HG03097 (cell line): ENCODE data around the gene DAZAP1.
A peak's percentile ranks its signal among the peaks of the same experiment; 100 is the strongest.

Source experiments
- ATAC-seq: cut with Tn5 transposase; IDR thresholded peaks from one replicate; pipeline ENCODE4 v1.9.1; 2021; ENCODE audit not compliant: unreplicated experiment, low FRiP score

Gene DAZAP1

DNA sequence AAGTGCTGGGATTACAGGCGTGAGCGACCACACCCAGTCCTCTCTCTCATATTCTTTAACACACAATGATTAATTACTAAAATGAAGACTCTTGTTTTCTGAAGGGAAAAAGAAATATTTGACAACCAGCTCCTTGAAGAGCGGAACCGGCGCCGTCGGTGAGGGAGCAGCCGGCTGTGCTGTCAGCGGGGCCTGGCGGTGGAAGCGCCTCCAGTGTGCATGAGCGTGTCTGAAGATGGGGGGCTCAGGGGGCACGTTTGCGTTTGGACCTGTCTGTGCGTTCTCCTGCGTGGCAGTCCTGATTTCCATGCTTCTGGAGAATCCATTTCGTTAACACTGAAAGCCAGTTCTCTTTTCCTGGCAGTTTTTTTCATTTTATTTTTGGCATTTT is 31.0 kb upstream of the DAZAP1 start:
- no peak for ATAC-seq

GRCh38 chr19:1377176-1377964 is 30.0 kb upstream of the DAZAP1 start:
- no peak for ATAC-seq

DNA sequence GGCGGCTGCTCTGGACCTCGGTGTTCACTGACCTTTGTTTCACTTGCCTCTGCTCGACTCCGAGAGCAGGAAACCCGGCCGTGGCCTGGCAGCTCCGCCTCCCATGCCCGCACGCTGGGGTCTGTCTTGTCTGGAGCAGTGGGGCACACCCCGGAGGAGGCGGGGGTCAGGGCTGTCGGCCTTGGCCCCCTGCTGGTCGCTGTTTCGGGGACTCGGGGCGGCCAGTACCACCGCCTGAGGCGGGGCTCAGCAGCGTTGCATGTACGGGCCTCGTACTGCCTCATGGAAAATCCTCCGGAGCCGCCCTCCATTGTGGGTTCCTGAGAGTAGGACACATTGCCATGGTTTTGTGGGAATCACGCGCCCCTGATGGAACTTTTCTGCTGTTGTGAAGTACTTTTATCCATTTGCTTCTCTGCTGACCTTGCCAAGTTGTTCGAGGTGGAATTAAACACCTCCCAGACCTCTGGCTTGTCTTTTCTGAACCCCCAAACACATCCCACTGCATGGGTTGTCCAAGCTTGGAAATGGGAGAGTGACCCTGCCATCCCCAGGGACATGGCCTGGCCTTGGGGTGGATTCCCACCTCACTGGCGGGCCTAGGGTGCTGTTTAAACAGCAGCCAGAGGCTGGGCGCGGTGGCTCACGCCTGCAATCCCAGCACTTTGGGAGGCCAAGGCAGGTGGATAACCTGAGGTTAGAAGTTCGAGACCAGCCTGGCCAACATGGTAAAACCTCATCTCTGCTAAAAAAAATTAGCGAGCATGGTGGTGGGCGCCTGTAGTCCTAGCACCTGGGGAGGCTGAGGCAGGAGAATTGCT is 29.2 kb upstream of the DAZAP1 start:
- no peak for ATAC-seq

- ATAC-seq = no peak
Observed at GRCh38 chr19:1379126-1379905, 28.1 kb upstream of the DAZAP1 start.

GRCh38 chr19:1379961-1380489 is 27.4 kb upstream of the DAZAP1 start:
- ATAC-seq = no peak

DNA sequence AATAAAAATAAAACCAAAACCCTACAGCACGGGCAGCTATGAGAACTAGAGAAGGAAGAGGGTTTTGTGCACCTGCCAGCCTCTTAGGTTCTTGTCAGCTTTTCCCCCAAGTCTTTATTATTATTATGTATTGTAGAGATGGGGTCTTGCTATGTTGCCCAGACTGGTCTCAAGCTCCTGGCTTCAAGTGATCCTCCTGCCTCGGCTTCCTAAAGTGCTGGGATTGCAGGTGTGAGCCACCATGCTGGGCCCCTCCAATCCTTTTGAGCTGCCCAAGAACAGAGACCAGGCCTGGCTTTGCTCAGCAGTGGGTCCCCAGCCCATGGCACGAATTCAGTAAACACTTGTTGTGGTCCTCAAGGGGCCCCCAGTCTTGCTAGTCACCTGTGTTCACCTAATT is 25.1 kb upstream of the DAZAP1 start:
- no peak for ATAC-seq

DNA sequence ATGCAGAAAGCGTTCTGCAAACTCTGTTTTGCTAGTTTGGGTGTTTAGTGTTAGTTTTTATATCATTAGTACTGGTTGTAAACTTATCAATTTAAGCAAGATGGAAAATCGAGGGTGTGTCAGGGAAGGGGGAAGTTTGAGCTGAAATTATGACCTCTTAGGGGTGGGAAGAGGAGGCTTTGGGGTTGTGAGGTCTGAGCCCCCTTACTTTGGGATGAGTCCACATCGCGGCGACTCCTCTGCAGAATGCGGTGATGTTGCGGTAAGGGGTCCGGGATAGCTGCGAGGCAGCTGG is 24.4 kb upstream of the DAZAP1 start:
- no peak for ATAC-seq

GRCh38 chr19:1383312-1384084 is 23.9 kb upstream of the DAZAP1 start, which contains the start of gene NDUFS7:
Gene NDUFS7 (plus strand): TSS chr19:1383907. CDS start chr19:1383927, 20 bp downstream.
- peak; percentile 81 for ATAC-seq

DNA sequence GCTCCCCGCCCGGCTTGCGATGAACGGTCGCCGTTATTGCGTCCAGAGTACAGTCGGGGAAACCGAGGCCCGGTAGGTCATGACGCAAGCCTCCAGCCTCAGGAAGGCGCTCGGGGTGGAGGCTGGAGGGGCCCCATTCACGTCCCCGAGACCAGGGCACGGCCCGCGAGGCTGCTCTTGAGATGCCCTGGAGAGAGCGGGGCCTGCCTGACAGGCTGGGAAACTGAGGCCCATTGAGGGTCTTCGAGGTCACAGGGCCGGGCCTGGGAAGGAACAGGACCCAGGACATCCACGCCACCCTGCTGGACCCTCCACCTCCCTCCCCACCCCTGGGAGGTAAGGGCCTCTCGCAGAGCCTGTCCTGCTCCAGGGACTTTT is 23.3 kb upstream of the DAZAP1 start:
- no peak for ATAC-seq

- no peak for ATAC-seq
Observed at GRCh38 chr19:1384478-1385110, 22.8 kb upstream of the DAZAP1 start.

- no peak for ATAC-seq
Observed at GRCh38 chr19:1385816-1386215, 21.6 kb upstream of the DAZAP1 start.

GRCh38 chr19:1386945-1387683 is 20.3 kb upstream of the DAZAP1 start:
- no peak for ATAC-seq

- ATAC-seq = no peak
Observed at GRCh38 chr19:1387684-1388636, 19.4 kb upstream of the DAZAP1 start.

DNA sequence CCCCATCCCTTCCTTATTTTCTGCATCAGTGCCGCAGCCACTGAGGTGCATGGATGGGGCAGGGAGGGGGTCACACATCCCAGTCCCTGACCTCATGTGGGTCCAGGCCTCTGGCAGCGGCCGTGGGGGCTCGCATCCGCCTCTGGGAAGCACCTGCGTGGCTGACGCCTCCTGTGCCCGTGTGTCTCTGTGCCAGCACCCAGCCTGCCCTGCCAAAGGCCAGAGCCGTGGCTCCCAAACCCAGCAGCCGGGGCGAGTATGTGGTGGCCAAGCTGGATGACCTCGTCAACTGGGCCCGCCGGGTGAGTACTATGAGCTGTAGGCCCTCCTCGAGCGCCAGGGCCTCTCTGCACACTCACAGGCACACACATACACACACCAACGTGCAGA is 18.8 kb upstream of the DAZAP1 start:
- no peak for ATAC-seq

DNA sequence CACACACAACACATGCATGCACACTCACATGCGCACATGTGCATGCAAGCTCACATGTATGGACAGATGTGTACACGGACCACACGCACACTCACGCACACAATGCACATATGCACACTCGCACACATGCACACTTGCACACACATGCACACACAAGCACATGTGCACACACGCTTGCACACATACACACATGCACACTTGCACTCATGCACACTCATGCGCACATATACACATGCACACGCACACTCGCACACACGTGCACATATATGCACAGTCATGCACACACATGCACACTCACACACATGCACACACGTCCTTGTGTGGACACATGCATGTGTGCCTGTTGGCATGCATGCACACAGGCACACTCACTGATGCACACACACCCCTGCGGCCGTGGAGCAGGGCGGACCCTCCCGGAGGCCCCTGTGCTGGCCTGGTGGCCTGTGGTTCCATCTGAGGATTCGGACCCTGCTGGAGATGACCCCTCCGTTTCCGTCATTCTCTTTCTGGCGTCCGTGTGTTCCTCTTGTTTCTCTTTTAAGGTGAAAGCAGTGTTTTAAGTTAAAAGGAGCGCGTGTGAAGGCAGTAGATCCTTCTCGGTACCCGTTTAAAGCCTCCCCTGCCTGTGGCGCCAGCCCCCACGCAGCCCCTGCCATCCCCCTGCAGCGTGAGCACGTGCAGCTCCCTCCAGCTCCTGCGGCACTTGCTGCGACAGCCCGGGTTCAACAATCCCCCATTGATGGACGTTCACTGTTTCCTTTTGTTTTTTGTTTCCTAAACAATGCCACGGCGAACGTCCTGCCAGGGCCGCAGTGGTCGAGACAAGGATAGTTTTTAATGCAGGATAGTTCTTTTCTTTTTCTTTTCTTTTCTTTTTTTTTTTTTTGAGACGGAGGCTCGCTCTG is 18.1 kb upstream of the DAZAP1 start:
- no peak for ATAC-seq

DNA sequence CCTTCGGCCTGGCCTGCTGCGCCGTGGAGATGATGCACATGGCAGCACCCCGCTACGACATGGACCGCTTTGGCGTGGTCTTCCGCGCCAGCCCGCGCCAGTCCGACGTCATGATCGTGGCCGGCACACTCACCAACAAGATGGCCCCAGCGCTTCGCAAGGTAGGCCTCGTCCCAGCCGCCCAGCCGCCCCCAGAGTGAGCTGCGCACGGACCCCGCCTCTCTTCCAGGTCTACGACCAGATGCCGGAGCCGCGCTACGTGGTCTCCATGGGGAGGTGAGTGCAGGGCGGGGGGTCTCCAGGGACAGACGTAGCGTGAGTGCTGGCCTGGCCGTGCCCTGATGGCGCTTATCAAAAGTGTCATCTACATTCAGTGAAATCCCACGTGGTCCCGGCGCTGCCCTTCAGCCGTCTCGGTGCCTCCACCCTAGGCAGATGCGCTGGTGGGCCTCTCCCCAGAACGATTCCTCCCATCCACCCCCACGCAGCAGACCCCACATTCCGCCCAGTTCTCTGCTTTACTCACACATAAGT is 16.4 kb upstream of the DAZAP1 start:
- ATAC-seq = no peak

DNA sequence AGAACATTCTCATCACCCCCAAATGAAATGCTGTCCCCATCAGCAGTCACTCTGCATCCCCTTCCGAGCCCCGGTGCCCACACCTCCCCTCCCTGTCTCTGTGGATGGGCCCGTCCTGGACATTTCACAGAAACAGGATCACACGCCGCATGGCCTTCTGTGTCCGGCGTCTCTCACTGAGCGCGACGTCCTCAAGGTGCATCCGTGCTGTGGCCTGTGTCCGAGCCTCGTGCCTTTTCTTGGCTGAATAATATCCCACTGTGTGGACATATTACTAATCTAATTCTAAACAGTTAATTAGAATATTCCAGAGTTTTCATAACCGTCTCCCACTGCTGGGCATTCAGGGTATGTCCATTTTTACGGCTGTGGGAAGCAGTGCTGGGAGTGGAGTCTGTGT is 15.0 kb upstream of the DAZAP1 start:
- ATAC-seq = no peak
